IMR-90 (cell line): ENCODE data around the gene SLC1A1. TPM values are rescaled to one million over a fixed set of nuclear protein-coding genes. Genes with fewer than 3 reads are reported as not detected.

Experiments
- ATAC-seq: fragments of 200-7000 bp; cut with Tn5 transposase; 2 replicates; pipeline ENCODE4 v1.9.1; 2020; ENCODE audit warnings: low read depth, mild to moderate bottlenecking, moderate library complexity
- BruUV-seq: library from RNA; stranded (reverse); fragments of 400-500 nt; replicated peaks from 2 replicates; lab custom pipeline; 2021; lab: Mats Ljungman, UMichigan
- CTCF ChIA-PET: fragments of 300-600 bp; formaldehyde crosslinking; extraction: SDS; loops from one replicate; lab custom pipeline; 2021; ENCODE audit warnings: antibody characterized with exemption; lab: Yijun Ruan, JAX
- POLR2A ChIA-PET: fragments of 300-600 bp; sonication (Branson Sonifier 250); formaldehyde crosslinking; loops from one replicate; lab custom pipeline; 2022; ENCODE audit warnings: antibody characterized with exemption; ENCODE audit not compliant: unreplicated experiment; lab: Charles Lee
- DNase-seq: peaks from one replicate; pipeline ENCODE4 v3.0.0; 2013
- H2AFZ ChIP-seq: replicated peaks from 2 replicates; pipeline ENCODE3; 2013; ENCODE audit warnings: low read length, mild to moderate bottlenecking; ENCODE audit not compliant: poor library complexity
- H2AK5ac ChIP-seq: 2 replicates; pipeline ENCODE4 v1.6.1; 2013; ENCODE audit warnings: low read depth, low read length, inconsistent platforms
- H2AK9ac ChIP-seq: replicated peaks from 2 replicates; pipeline ENCODE3; 2013; ENCODE audit warnings: mild to moderate bottlenecking, low read depth, low read length, moderate library complexity; ENCODE audit not compliant: poor library complexity
- H2BK120ac ChIP-seq: 2 replicates; pipeline ENCODE4 v1.6.1; 2013; ENCODE audit warnings: low read depth, low read length, inconsistent platforms
- H2BK15ac ChIP-seq: 3 replicates; pipeline ENCODE4 v1.6.1; 2013; ENCODE audit warnings: low read depth, low read length, inconsistent platforms
- H2BK20ac ChIP-seq: 2 replicates; pipeline ENCODE4 v1.6.1; 2013; ENCODE audit warnings: low read depth, mild to moderate bottlenecking, inconsistent platforms, low read length, moderate library complexity
- H2BK5ac ChIP-seq: 2 replicates; pipeline ENCODE4 v1.6.1; 2013; ENCODE audit warnings: mild to moderate bottlenecking, low read depth, low read length, inconsistent platforms; ENCODE audit not compliant: poor library complexity, severe bottlenecking
- H3K14ac ChIP-seq: replicated peaks from 2 replicates; pipeline ENCODE4 v1.6.1; 2013; ENCODE audit warnings: low read depth, low read length, inconsistent platforms
- H3K18ac ChIP-seq: 2 replicates; pipeline ENCODE4 v1.6.1; 2013; ENCODE audit warnings: low read depth, low read length, control low read depth
- H3K23ac ChIP-seq: 2 replicates; pipeline ENCODE4 v1.6.1; 2013; ENCODE audit warnings: low read depth, low read length, inconsistent platforms
- H3K27ac ChIP-seq: 2 replicates; pipeline ENCODE4 v1.5.1; 2013; ENCODE audit warnings: mild to moderate bottlenecking, control low read depth, low read length; ENCODE audit not compliant: insufficient read depth
- H3K27me3 ChIP-seq: 2 replicates; pipeline ENCODE4 v1.6.1; 2013; ENCODE audit warnings: low read length; ENCODE audit not compliant: control insufficient read depth, insufficient read depth
- H3K36me3 ChIP-seq: 2 replicates; pipeline ENCODE4 v1.6.1; 2013; ENCODE audit warnings: low read length, mixed read lengths; ENCODE audit not compliant: control insufficient read depth, insufficient read depth
- H3K4ac ChIP-seq: 2 replicates; pipeline ENCODE4 v1.6.1; 2013; ENCODE audit warnings: low read depth, low read length, inconsistent platforms
- H3K4me1 ChIP-seq: 2 replicates; pipeline ENCODE4 v1.6.1; 2013; ENCODE audit warnings: low read length, mixed read lengths; ENCODE audit not compliant: control insufficient read depth, insufficient read depth
- H3K4me2 ChIP-seq: 2 replicates; pipeline ENCODE4 v1.6.1; 2013; ENCODE audit warnings: low read depth, mild to moderate bottlenecking, control low read depth, low read length, moderate library complexity
- H3K4me3 ChIP-seq: 2 replicates; pipeline ENCODE4 v1.5.1; 2013; ENCODE audit warnings: low read depth, mild to moderate bottlenecking, control low read depth, low read length, moderate library complexity; ENCODE audit not compliant: insufficient read depth
- H3K56ac ChIP-seq: 2 replicates; pipeline ENCODE4 v1.6.1; 2013; ENCODE audit warnings: low read length, inconsistent platforms; ENCODE audit not compliant: insufficient read depth; ENCODE audit errors: extremely low read depth
- H3K79me1 ChIP-seq, 2 experiments: 2 replicates each; pipeline ENCODE4 v1.6.1; 2013; ENCODE audit warnings: low read length in 2 of 2, inconsistent platforms in 1 of 2, low read depth in 1 of 2
- H3K9ac ChIP-seq: 2 replicates; pipeline ENCODE4 v1.6.1; 2013; ENCODE audit warnings: low read depth, low read length, control low read depth
- H3K9me1 ChIP-seq: 2 replicates; pipeline ENCODE4 v1.6.1; 2013; ENCODE audit warnings: low read length, inconsistent platforms; ENCODE audit not compliant: insufficient read depth
- H3K9me3 ChIP-seq: 2 replicates; pipeline ENCODE4 v1.6.1; 2013; ENCODE audit warnings: low read length; ENCODE audit not compliant: control insufficient read depth, insufficient read depth
- H4K20me1 ChIP-seq: 2 replicates; pipeline ENCODE4 v1.6.1; 2013; ENCODE audit warnings: low read length, inconsistent platforms; ENCODE audit not compliant: insufficient read depth
- H4K5ac ChIP-seq: 2 replicates; pipeline ENCODE4 v1.6.1; 2013; ENCODE audit warnings: mild to moderate bottlenecking, low read depth, low read length, control low read depth
- H4K8ac ChIP-seq, 2 experiments: 2 replicates each; pipeline ENCODE4 v1.6.1; 2013; ENCODE audit warnings: low read depth in 2 of 2, low read length in 2 of 2, control low read depth in 1 of 2, inconsistent platforms in 1 of 2
- H4K91ac ChIP-seq: 2 replicates; pipeline ENCODE4 v1.6.1; 2013; ENCODE audit warnings: low read depth, low read length, inconsistent platforms; ENCODE audit not compliant: insufficient read depth
- BHLHE40 ChIP-seq: fragments of 150-350 bp; IDR thresholded peaks from 2 replicates; pipeline ENCODE4 v1.6.1; 2016; ENCODE audit warnings: mild to moderate bottlenecking, low read depth, low read length
- CTCF ChIP-seq: conservative IDR thresholded peaks from 2 replicates; pipeline ENCODE4 v1.5.1; 2012; ENCODE audit warnings: mild to moderate bottlenecking, low read depth, low read length, improper control_type of control experiment
- POLR2A ChIP-seq: IDR thresholded peaks from 2 replicates; pipeline ENCODE4 v1.6.1; 2012; ENCODE audit warnings: mild to moderate bottlenecking, low read depth, low read length
- WGBS, 2 experiments: methylation state at CpG; one replicate each; pipeline versions ENCODE4 v1.1.5 to v1.1.7; 2013; ENCODE audit warnings: missing lambda C conversion rate in 2 of 2; ENCODE audit not compliant: insufficient read length in 1 of 2; ENCODE audit errors: extremely low coverage in 2 of 2; 5-methylcytosine and 5-hydroxymethylcytosine counted together
- dilution Hi-C: fragments of 300-500 bp; cut with HindIII; formaldehyde crosslinking; loops from one replicate; pipeline ENCODE4 v1.14.3; 2018; ENCODE audit warnings: low sequenced_read_pairs; ENCODE audit not compliant: unreplicated experiment
- in situ Hi-C: fragments of 300-500 bp; cut with MboI; formaldehyde crosslinking; loops from 3 replicates; pipeline ENCODE4 v1.14.3; 2019; ENCODE audit warnings: low sequenced_read_pairs, inconsistent platforms, mixed read lengths
- intact Hi-C: fragments of 100-400 bp; cut with micrococcal nuclease; formaldehyde crosslinking; loops from 2 replicates; pipeline ENCODE4 v1.10.0; 2022
- polyA plus RNA-seq, 3 experiments: library from polyadenylated mRNA; depleted of rRNA; stranded (reverse); fragments of >200 nt; gene quantifications; 2 replicates each; pipeline ENCODE4 v1.2.3, GENCODE V29; 2012; ENCODE audit warnings: low replicate concordance in 1 of 3
- total RNA-seq: library from RNA; depleted of rRNA; stranded (reverse); fragments of >200 nt; gene quantifications from 2 replicates; pipeline ENCODE4 v1.2.3, GENCODE V29; 2012

The SLC1A1 gene
- total and polyA plus RNA-seq, 2 of the 4 experiments (the other 2 are of a cell fraction) = 2.2 to 4.1 TPM

GRCh38 chr9:4591123-4591500, 100.8 kb downstream of the SLC1A1 start:
- no peaks in the 10 kb centered on the region for H3K36me3 ChIP-seq
- no peak overlapping the region for H2AFZ ChIP-seq
- ChIA-PET CTCF (no interaction called here), POLR2A (no interaction called here)
- 40% methylated on average over 1 of the region's 4 CpGs; no CpG with 5 or more reads in 1 of the 2 experiments for WGBS, 2 experiments
- in situ Hi-C loops (no loop called here), intact Hi-C loops (no loop called here), dilution Hi-C loops (no loop called here)
- H3K4ac ChIP-seq = peak overlapping the region; percentile 56; the same call in 1 of the 2 replicates
- no peak overlapping the region for H2AK5ac ChIP-seq
- no peak overlapping the region for H3K4me3 ChIP-seq
- H3K9me3 ChIP-seq = no peaks in the 10 kb centered on the region
- H4K5ac ChIP-seq = peak overlapping the region; percentile 55
- no peaks in the 10 kb centered on the region for H3K79me1 ChIP-seq
- DNase-seq (no peak), ATAC-seq (no peak)
- no TSS peak for BruUV-seq
- peak overlapping the region; percentile 54; the same call in 1 of the 2 replicates for H3K4me2 ChIP-seq
- H2AK9ac ChIP-seq = no peak overlapping the region
- no peak overlapping the region for H3K23ac ChIP-seq
- H2BK5ac ChIP-seq = no peak overlapping the region
- no peaks in the 10 kb centered on the region for H3K27me3 ChIP-seq
- 0 out of 2 replicates have a peak overlapping the region, but pooled peaks have one; percentile 42 for H2BK120ac ChIP-seq
- no peak overlapping the region for H3K9ac ChIP-seq
- no peak overlapping the region for H3K56ac ChIP-seq
- 0 out of 3 replicates have a peak overlapping the region, but pooled peaks have one; percentile 71 for H2BK15ac ChIP-seq
- peak overlapping the region; percentile 67; the same call in 1 of the 2 replicates for H3K18ac ChIP-seq
- H3K4me1 ChIP-seq = peaks cover 7% of the 10 kb centered on the region
- no peak overlapping the region for H4K8ac ChIP-seq
- H3K27ac ChIP-seq = peak overlapping the region; percentile 29; the same call in 1 of the 2 replicates
- TF ChIP-seq BHLHE40 (no peak), CTCF (no peak), POLR2A (no peak)
- H4K91ac ChIP-seq = peak overlapping the region; percentile 20; the same call in 1 of the 2 replicates
- peak overlapping the region; percentile 41; the same call in 1 of the 2 replicates for H2BK20ac ChIP-seq
- peaks cover 3% of the 10 kb centered on the region; the same call in 1 of the 2 replicates for H3K9me1 ChIP-seq
- 0 out of 2 replicates have a peak overlapping the region, but pooled peaks have one; percentile 5 for H3K14ac ChIP-seq
- H4K20me1 ChIP-seq = no peaks in the 10 kb centered on the region
